Spleen (tissue), 7 donors: Measurements from ENCODE around the gene FXYD6.

Source experiments
- POLR2A ChIP-seq, 3 donors: fragments of 450-650 bp; IDR thresholded peaks; one replicate each; pipeline ENCODE4 v1.5.1; 2017; ENCODE audit warnings: antibody characterized with exemption in 3 of 3, mild to moderate bottlenecking in 1 of 3
- TF ChIP-seq, protein P1 (sequence below), 11 experiments: fragments of 200-600 bp in 7 of 11; fragments of 450-650 bp in 4 of 11; sonication (generic) in 4 of 11; IDR thresholded peaks in 8 of 11; conservative IDR thresholded peaks in 3 of 11; 1 replicate in 7 of 11; 2 replicates in 4 of 11; pipeline versions ENCODE4 v1.4.0 to v1.8.0; 2016 to 2021; ENCODE audit warnings: antibody characterized with exemption in 11 of 11, inconsistent platforms in 4 of 11, mild to moderate bottlenecking in 1 of 11
- donor health status: DM: no; HTN: no; CAD: no; lungs with moderate emphysema.
- donor health status: DM: no; HTN: no; CAD: no.
- donor health status: DM: no; HTN: no; CAD: no.

DNA sequence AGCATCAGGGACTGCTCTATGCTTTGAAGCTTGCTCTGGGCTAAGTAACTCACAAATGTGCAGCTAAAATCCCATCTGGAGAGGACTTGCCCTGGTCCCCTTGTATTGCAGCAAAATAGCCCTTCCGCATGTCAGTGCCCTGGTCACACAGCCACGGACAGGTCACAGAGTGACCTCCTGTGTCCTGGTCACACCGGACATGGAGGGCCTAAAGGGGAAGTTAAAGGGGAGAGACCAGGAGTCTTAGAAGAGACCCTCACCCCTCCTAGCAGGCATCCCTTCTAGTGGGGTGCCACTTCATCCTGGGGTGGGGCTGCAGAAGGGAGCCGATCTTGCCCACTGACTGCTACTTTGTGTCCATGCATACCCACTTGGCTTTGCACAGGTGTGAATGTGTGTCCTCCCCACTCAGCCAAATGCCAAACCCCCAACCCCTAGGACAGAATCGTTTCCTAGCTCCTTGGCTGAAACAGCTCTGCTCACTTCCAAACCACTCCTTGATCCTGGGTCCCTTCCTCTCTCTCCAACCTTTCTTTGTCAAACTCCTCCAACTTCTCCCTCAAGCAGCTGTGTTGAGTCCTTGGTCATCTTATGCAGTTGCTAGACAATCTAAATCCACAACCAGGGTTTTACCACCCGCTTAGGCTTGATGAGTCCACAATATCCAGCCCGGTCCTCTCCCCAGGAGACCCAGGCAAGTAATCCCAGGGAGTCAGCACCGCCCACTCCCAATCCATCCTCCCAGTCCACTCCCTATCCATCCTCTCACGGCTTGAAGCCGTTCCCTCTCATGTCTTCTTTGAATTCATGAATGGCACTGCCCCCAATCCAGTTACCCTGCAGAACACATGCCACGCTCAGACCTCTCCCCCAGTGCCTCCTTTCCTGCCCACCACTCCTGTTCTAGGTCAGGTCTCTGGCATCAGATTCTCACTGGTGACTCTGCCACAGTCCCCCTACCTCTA lies 3.3 kb upstream of the FXYD6 start:
- TF ChIP-seq, protein P1, sequence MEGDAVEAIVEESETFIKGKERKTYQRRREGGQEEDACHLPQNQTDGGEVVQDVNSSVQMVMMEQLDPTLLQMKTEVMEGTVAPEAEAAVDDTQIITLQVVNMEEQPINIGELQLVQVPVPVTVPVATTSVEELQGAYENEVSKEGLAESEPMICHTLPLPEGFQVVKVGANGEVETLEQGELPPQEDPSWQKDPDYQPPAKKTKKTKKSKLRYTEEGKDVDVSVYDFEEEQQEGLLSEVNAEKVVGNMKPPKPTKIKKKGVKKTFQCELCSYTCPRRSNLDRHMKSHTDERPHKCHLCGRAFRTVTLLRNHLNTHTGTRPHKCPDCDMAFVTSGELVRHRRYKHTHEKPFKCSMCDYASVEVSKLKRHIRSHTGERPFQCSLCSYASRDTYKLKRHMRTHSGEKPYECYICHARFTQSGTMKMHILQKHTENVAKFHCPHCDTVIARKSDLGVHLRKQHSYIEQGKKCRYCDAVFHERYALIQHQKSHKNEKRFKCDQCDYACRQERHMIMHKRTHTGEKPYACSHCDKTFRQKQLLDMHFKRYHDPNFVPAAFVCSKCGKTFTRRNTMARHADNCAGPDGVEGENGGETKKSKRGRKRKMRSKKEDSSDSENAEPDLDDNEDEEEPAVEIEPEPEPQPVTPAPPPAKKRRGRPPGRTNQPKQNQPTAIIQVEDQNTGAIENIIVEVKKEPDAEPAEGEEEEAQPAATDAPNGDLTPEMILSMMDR (IDR thresholded peaks at IDR 0.05 in 8 of 11, conservative IDR thresholded peaks at IDR 0.05 in 3 of 11) = no peak
- no peak for TF ChIP-seq POLR2A (IDR thresholded peaks at IDR 0.05)
